Ishikawa (cell line): ENCODE results near the gene ATP10A.

Experiments used
- CEBPB ChIP-seq: IDR thresholded peaks from 2 replicates; pipeline ENCODE4 v1.6.1; 2012
- CREB1 ChIP-seq: IDR thresholded peaks from 2 replicates; pipeline ENCODE4 v1.6.1; 2012; ENCODE audit warnings: low read depth
- EGR1 ChIP-seq: IDR thresholded peaks from 2 replicates; pipeline ENCODE4 v1.6.1; 2012
- EP300 ChIP-seq: IDR thresholded peaks from 2 replicates; pipeline ENCODE4 v1.6.1; 2012; ENCODE audit warnings: borderline replicate concordance
- FOXM1 ChIP-seq: IDR thresholded peaks from 2 replicates; pipeline ENCODE4 v1.6.1; 2012; ENCODE audit warnings: low read depth, borderline replicate concordance
- MAX ChIP-seq: IDR thresholded peaks from 2 replicates; pipeline ENCODE4 v1.6.1; 2012
- NFIC ChIP-seq: IDR thresholded peaks from 2 replicates; pipeline ENCODE4 v1.6.1; 2012
- RAD21 ChIP-seq: IDR thresholded peaks from 2 replicates; pipeline ENCODE4 v1.6.1; 2012; ENCODE audit warnings: low read depth
- TAF1 ChIP-seq: IDR thresholded peaks from 2 replicates; pipeline ENCODE4 v1.6.1; 2012; ENCODE audit warnings: low read depth, mild to moderate bottlenecking
- TCF12 ChIP-seq: IDR thresholded peaks from 2 replicates; pipeline ENCODE4 v1.6.1; 2012; ENCODE audit warnings: low read depth
- TEAD4 ChIP-seq: IDR thresholded peaks from 2 replicates; pipeline ENCODE4 v1.6.1; 2012
- YY1 ChIP-seq: IDR thresholded peaks from 2 replicates; pipeline ENCODE4 v1.6.1; 2012; ENCODE audit warnings: low read depth
- ZBTB7A ChIP-seq: IDR thresholded peaks from 2 replicates; pipeline ENCODE4 v1.6.1; 2012; ENCODE audit warnings: low read depth
- TF ChIP-seq, protein P1 (sequence below): IDR thresholded peaks from 2 replicates; pipeline ENCODE4 v1.6.1; 2012; ENCODE audit warnings: low read depth, mild to moderate bottlenecking
- TF ChIP-seq, protein P2 (sequence below): IDR thresholded peaks from 2 replicates; pipeline ENCODE4 v1.6.1; 2012

ATP10A gene

GRCh38 chr15:25705433-25706115 lies 157.6 kb downstream of the ATP10A start:
- TF ChIP-seq EP300 (no peak), ZBTB7A (no peak), CEBPB (no peak), YY1 (no peak), EGR1 (no peak), MAX (no peak), RAD21 (no peak), TCF12 (no peak), TEAD4 (no peak), NFIC (no peak)
- TF ChIP-seq, protein P1, sequence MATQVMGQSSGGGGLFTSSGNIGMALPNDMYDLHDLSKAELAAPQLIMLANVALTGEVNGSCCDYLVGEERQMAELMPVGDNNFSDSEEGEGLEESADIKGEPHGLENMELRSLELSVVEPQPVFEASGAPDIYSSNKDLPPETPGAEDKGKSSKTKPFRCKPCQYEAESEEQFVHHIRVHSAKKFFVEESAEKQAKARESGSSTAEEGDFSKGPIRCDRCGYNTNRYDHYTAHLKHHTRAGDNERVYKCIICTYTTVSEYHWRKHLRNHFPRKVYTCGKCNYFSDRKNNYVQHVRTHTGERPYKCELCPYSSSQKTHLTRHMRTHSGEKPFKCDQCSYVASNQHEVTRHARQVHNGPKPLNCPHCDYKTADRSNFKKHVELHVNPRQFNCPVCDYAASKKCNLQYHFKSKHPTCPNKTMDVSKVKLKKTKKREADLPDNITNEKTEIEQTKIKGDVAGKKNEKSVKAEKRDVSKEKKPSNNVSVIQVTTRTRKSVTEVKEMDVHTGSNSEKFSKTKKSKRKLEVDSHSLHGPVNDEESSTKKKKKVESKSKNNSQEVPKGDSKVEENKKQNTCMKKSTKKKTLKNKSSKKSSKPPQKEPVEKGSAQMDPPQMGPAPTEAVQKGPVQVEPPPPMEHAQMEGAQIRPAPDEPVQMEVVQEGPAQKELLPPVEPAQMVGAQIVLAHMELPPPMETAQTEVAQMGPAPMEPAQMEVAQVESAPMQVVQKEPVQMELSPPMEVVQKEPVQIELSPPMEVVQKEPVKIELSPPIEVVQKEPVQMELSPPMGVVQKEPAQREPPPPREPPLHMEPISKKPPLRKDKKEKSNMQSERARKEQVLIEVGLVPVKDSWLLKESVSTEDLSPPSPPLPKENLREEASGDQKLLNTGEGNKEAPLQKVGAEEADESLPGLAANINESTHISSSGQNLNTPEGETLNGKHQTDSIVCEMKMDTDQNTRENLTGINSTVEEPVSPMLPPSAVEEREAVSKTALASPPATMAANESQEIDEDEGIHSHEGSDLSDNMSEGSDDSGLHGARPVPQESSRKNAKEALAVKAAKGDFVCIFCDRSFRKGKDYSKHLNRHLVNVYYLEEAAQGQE = no peak

GRCh38 chr15:25703726-25704125 lies 159.4 kb downstream of the ATP10A start:
- TF ChIP-seq CREB1 = no peak
- TF ChIP-seq FOXM1 = no peak
- TF ChIP-seq, protein P2, sequence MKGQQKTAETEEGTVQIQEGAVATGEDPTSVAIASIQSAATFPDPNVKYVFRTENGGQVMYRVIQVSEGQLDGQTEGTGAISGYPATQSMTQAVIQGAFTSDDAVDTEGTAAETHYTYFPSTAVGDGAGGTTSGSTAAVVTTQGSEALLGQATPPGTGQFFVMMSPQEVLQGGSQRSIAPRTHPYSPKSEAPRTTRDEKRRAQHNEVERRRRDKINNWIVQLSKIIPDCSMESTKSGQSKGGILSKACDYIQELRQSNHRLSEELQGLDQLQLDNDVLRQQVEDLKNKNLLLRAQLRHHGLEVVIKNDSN = no peak
- no peak for TF ChIP-seq EGR1
- no peak for TF ChIP-seq NFIC
- TF ChIP-seq TEAD4 = no peak
- TF ChIP-seq, protein P1 = no peak
- TF ChIP-seq TAF1 = no peak
- no peak for TF ChIP-seq MAX
- TF ChIP-seq RAD21 = no peak
- no peak for TF ChIP-seq TCF12
- TF ChIP-seq CEBPB = no peak

- TF ChIP-seq CEBPB = no peak
- no peak for TF ChIP-seq TAF1
- no peak for TF ChIP-seq EGR1
- TF ChIP-seq, protein P1 = no peak
- no peak for TF ChIP-seq EP300
- no peak for TF ChIP-seq TCF12
- TF ChIP-seq RAD21 = no peak
- TF ChIP-seq NFIC = no peak
These were observed 161.2 kb downstream of the ATP10A start for GRCh38 chr15:25701721-25702465.

DNA sequence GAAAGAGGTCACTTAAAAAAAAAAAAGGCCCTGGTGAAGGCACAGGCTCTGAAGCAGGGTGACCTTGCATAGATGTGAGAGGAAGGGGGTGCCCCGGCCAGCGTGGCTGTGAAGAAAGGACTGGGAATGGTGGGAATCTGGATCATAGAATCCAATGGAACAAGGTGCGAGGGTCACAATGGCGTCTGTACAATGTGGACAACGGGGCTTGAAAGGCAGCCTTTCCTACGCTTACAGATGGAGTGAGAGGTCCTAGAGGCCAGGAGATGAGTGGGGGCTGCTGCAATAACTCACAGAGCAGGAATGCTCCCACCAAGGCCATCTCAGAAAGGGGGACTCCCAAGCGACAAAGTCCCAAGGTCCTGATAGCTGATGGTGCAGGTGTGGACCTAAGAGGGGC lies 162.2 kb downstream of the ATP10A start:
- TF ChIP-seq EP300 (no peak), CEBPB (no peak), ZBTB7A (no peak), MAX (no peak), NFIC (no peak), TAF1 (no peak), TEAD4 (no peak), RAD21 (no peak), TCF12 (no peak)
- TF ChIP-seq, protein P1 = no peak
- TF ChIP-seq, protein P2 = no peak
